ENCODE results near the gene IQCH. TPM values are rescaled to one million over a fixed set of nuclear protein-coding genes. Genes with fewer than 3 reads are reported as not detected.

IQCH gene
- total and polyA plus RNA-seq, 2 donors (not counting 1 experiment from before 2014, with no cell fraction given), result 1.7 to 5.0 TPM

GRCh38 chr15:67358391-67358790 lies 103.8 kb downstream of the IQCH start:
- Histone ChIP-seq H3K36me3 (ENCODE audit: control insufficient read depth, insufficient read depth, low read length) (no peaks in the 10 kb centered on the region), H3K4me3 (replicated peaks in 1 of 4; ENCODE audit: control extremely low read depth in 1 of 4, insufficient read depth in 1 of 4, low read depth in 3 of 4, low read length in 4 of 4) (no peak overlapping the region), H3K9me3 (ENCODE audit: control insufficient read depth, insufficient read depth, low read depth, low read length) (no peaks in the 10 kb centered on the region), H2AFZ (ENCODE audit: low read length) (no peak overlapping the region), H3K9ac (ENCODE audit: insufficient read depth, low read length) (no peak overlapping the region), H3K4me1 (ENCODE audit: control insufficient read depth, extremely low read depth, insufficient read depth, low read length) (no peaks in the 10 kb centered on the region), H3K27ac (ENCODE audit: insufficient read depth, low read length) (no peak overlapping the region), H3K4me2 (ENCODE audit: extremely low read depth, insufficient read depth, low read length) (no peak overlapping the region), H3K27me3 (ENCODE audit: control insufficient read depth, insufficient read depth, low read length) (no peaks in the 10 kb centered on the region), H3K79me2 (ENCODE audit: control insufficient read depth, insufficient read depth, low read length) (no peaks in the 10 kb centered on the region), H4K20me1 (ENCODE audit: control insufficient read depth, extremely low read depth, insufficient read depth, low read length) (no peaks in the 10 kb centered on the region)
- no peak for DNase-seq (ENCODE audit: low read depth in 2 of 2)
- no peak for TF ChIP-seq EZH2 (IDR thresholded peaks at IDR 0.05; ENCODE audit: low read length, missing control alignments)
- TF ChIP-seq CTCF (conservative IDR thresholded peaks at IDR 0.05 in 1 of 2, IDR thresholded peaks at IDR 0.05 in 1 of 2; ENCODE audit: low read depth in 1 of 2, low read length in 2 of 2), result no peak

- no peak overlapping the region for H3K4me2 ChIP-seq (ENCODE audit: extremely low read depth, insufficient read depth, low read length)
- no peaks in the 10 kb centered on the region for H3K9me3 ChIP-seq (ENCODE audit: control insufficient read depth, insufficient read depth, low read depth, low read length)
- no peaks in the 10 kb centered on the region for H3K79me2 ChIP-seq (ENCODE audit: control insufficient read depth, insufficient read depth, low read length)
- no peak for DNase-seq (ENCODE audit: low read depth in 2 of 2)
- no peak overlapping the region for H3K9ac ChIP-seq (ENCODE audit: insufficient read depth, low read length)
- no peak overlapping the region for H3K27ac ChIP-seq (ENCODE audit: insufficient read depth, low read length)
- H3K4me1 ChIP-seq (ENCODE audit: control insufficient read depth, extremely low read depth, insufficient read depth, low read length), result no peaks in the 10 kb centered on the region
- no peaks in the 10 kb centered on the region for H3K27me3 ChIP-seq (ENCODE audit: control insufficient read depth, insufficient read depth, low read length)
- no peak for TF ChIP-seq CTCF (conservative IDR thresholded peaks at IDR 0.05 in 1 of 2, IDR thresholded peaks at IDR 0.05 in 1 of 2; ENCODE audit: low read depth in 1 of 2, low read length in 2 of 2)
- TF ChIP-seq EZH2 (IDR thresholded peaks at IDR 0.05; ENCODE audit: low read length, missing control alignments), result no peak
- no peaks in the 10 kb centered on the region for H3K36me3 ChIP-seq (ENCODE audit: control insufficient read depth, insufficient read depth, low read length)
- no peak overlapping the region for H2AFZ ChIP-seq (ENCODE audit: low read length)
- H3K4me3 ChIP-seq (replicated peaks in 1 of 4; ENCODE audit: control extremely low read depth in 1 of 4, insufficient read depth in 1 of 4, low read depth in 3 of 4, low read length in 4 of 4), result no peak overlapping the region
- H4K20me1 ChIP-seq (ENCODE audit: control insufficient read depth, extremely low read depth, insufficient read depth, low read length), result no peaks in the 10 kb centered on the region
These were observed 104.2 kb downstream of the IQCH start for GRCh38 chr15:67358812-67359211.

DNA sequence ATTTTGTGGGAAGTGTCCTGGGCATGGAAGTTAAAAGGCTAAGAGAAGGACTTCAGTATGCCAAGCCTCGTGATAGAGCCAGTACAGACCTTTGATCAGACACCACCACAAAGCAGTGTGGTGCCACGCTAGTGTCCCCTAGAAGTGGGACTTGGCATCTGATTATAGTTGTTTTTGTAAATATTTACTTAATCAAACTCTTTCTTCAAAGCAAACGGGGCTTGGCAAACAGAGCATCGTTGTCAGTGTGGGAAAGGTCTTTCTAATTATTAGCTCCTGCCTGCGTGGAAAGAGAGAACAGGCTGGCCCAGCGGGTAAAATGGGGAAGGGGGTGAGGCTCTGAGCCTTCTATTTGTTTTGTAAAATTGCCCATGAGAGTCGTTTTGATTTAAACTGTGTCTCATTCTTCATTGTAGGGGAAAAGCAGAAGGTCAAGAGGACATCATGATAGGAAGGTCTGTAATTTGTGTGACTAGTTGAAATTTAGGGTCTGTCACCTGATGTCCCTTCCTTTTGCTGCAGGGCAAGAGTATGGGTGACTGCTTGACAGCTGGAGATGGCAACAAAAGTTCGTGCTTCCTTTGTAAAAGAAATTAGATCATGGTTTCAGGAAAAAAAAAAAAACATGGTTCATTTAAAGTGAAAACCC lies 105.0 kb downstream of the IQCH start:
- H3K4me3 ChIP-seq (replicated peaks in 1 of 4; ENCODE audit: control extremely low read depth in 1 of 4, insufficient read depth in 1 of 4, low read depth in 3 of 4, low read length in 4 of 4), result no peak overlapping the region
- no peaks in the 10 kb centered on the region for H3K79me2 ChIP-seq (ENCODE audit: control insufficient read depth, insufficient read depth, low read length)
- H2AFZ ChIP-seq (ENCODE audit: low read length), result no peak overlapping the region
- H3K4me2 ChIP-seq (ENCODE audit: extremely low read depth, insufficient read depth, low read length), result no peak overlapping the region
- DNase-seq (ENCODE audit: low read depth in 2 of 2), result no peak
- no peak overlapping the region for H3K27ac ChIP-seq (ENCODE audit: insufficient read depth, low read length)
- TF ChIP-seq CTCF (conservative IDR thresholded peaks at IDR 0.05 in 1 of 2, IDR thresholded peaks at IDR 0.05 in 1 of 2; ENCODE audit: low read depth in 1 of 2, low read length in 2 of 2), result no peak
- no peak for TF ChIP-seq EZH2 (IDR thresholded peaks at IDR 0.05; ENCODE audit: low read length, missing control alignments)
- no peaks in the 10 kb centered on the region for H3K27me3 ChIP-seq (ENCODE audit: control insufficient read depth, insufficient read depth, low read length)
- H3K9ac ChIP-seq (ENCODE audit: insufficient read depth, low read length), result no peak overlapping the region
- H4K20me1 ChIP-seq (ENCODE audit: control insufficient read depth, extremely low read depth, insufficient read depth, low read length), result no peaks in the 10 kb centered on the region
- no peaks in the 10 kb centered on the region for H3K36me3 ChIP-seq (ENCODE audit: control insufficient read depth, insufficient read depth, low read length)
- H3K9me3 ChIP-seq (ENCODE audit: control insufficient read depth, insufficient read depth, low read depth, low read length), result no peaks in the 10 kb centered on the region
- no peaks in the 10 kb centered on the region for H3K4me1 ChIP-seq (ENCODE audit: control insufficient read depth, extremely low read depth, insufficient read depth, low read length)
